Measurements from ENCODE around the gene ADCY5. TPM values are rescaled to one million over a fixed set of nuclear protein-coding genes. Genes with fewer than 3 reads are reported as not detected.

ADCY5 gene
- total and polyA plus RNA-seq, 5 donors from 2014 or later: 0.08 to 0.15 TPM; not detected in 3

- Histone ChIP-seq H3K9me3 (ENCODE audit: control insufficient read depth in 2 of 2, low read length in 2 of 2) (no peaks in the 10 kb centered on the region), H3K27me3 (ENCODE audit: control insufficient read depth, insufficient read depth, low read length) (no peaks in the 10 kb centered on the region), H3K36me3 (ENCODE audit: control insufficient read depth, insufficient read depth, low read length) (no peaks in the 10 kb centered on the region), H3K27ac (ENCODE audit: insufficient read depth, low read length, poor library complexity, severe bottlenecking) (no peak overlapping the region), H3K4me3 (ENCODE audit: low read depth, low read length) (no peak overlapping the region), H3K4me1 (ENCODE audit: control insufficient read depth, insufficient read depth, low read length, poor library complexity, severe bottlenecking) (no peaks in the 10 kb centered on the region)
- DNase-seq (no peak), ATAC-seq (ENCODE audit: low read depth in 2 of 2) (no peak)
- no peak overlapping the region for H3K27ac Mint-ChIP-seq
- H3K9me3 Mint-ChIP-seq: peaks cover 0 to 2% (median 0%) of the 10 kb centered on the region in 7 donors
- no peak overlapping the region for H3K4me3 Mint-ChIP-seq
- no peaks in the 10 kb centered on the region for H3K4me1 Mint-ChIP-seq
- no peaks in the 10 kb centered on the region for H3K36me3 Mint-ChIP-seq
- H3K27me3 Mint-ChIP-seq: peaks cover 11% of the 10 kb centered on the region
These were observed 46.9 kb downstream of the ADCY5 start for GRCh38 chr3:123401836-123402530.

- Mint-ChIP-seq H3K9me3 (peaks cover 0 to 2% (median 0%) of the 10 kb centered on the region in 7 donors), H3K4me1 (no peaks in the 10 kb centered on the region), H3K27me3 (peaks cover 19% of the 10 kb centered on the region), H3K27ac (no peak overlapping the region), H3K4me3 (no peak overlapping the region), H3K36me3 (no peaks in the 10 kb centered on the region)
- no peak for DNase-seq
- Histone ChIP-seq H3K4me3 (ENCODE audit: low read depth, low read length) (no peak overlapping the region), H3K9me3 (ENCODE audit: control insufficient read depth in 2 of 2, low read length in 2 of 2) (no peaks in the 10 kb centered on the region), H3K4me1 (ENCODE audit: control insufficient read depth, insufficient read depth, low read length, poor library complexity, severe bottlenecking) (no peaks in the 10 kb centered on the region), H3K27ac (ENCODE audit: insufficient read depth, low read length, poor library complexity, severe bottlenecking) (no peak overlapping the region), H3K27me3 (ENCODE audit: control insufficient read depth, insufficient read depth, low read length) (no peaks in the 10 kb centered on the region), H3K36me3 (ENCODE audit: control insufficient read depth, insufficient read depth, low read length) (no peaks in the 10 kb centered on the region)
- no peak for ATAC-seq (ENCODE audit: low read depth in 2 of 2)
These were observed 48.7 kb downstream of the ADCY5 start for GRCh38 chr3:123400169-123400568.

- peaks cover 0 to 2% (median 0%) of the 10 kb centered on the region in 7 donors for H3K9me3 Mint-ChIP-seq
- H3K4me3 Mint-ChIP-seq: no peak overlapping the region
- Histone ChIP-seq H3K27ac (ENCODE audit: insufficient read depth, low read length, poor library complexity, severe bottlenecking) (no peak overlapping the region), H3K36me3 (ENCODE audit: control insufficient read depth, insufficient read depth, low read length) (no peaks in the 10 kb centered on the region), H3K27me3 (ENCODE audit: control insufficient read depth, insufficient read depth, low read length) (no peaks in the 10 kb centered on the region), H3K9me3 (ENCODE audit: control insufficient read depth in 2 of 2, low read length in 2 of 2) (no peaks in the 10 kb centered on the region), H3K4me3 (ENCODE audit: low read depth, low read length) (no peak overlapping the region), H3K4me1 (ENCODE audit: control insufficient read depth, insufficient read depth, low read length, poor library complexity, severe bottlenecking) (no peaks in the 10 kb centered on the region)
- ATAC-seq (ENCODE audit: low read depth in 2 of 2) (no peak), DNase-seq (no peak)
- no peaks in the 10 kb centered on the region for H3K36me3 Mint-ChIP-seq
- no peaks in the 10 kb centered on the region for H3K4me1 Mint-ChIP-seq
- H3K27me3 Mint-ChIP-seq: peaks cover 23% of the 10 kb centered on the region
- no peak overlapping the region for H3K27ac Mint-ChIP-seq
These were observed 49.2 kb downstream of the ADCY5 start for GRCh38 chr3:123399653-123400052.

- no peak overlapping the region for H3K27ac Mint-ChIP-seq
- H3K27me3 ChIP-seq (ENCODE audit: control insufficient read depth, insufficient read depth, low read length): no peaks in the 10 kb centered on the region
- H3K4me3 Mint-ChIP-seq: no peak overlapping the region
- H3K27ac ChIP-seq (ENCODE audit: insufficient read depth, low read length, poor library complexity, severe bottlenecking): no peak overlapping the region
- H3K4me1 ChIP-seq (ENCODE audit: control insufficient read depth, insufficient read depth, low read length, poor library complexity, severe bottlenecking): no peaks in the 10 kb centered on the region
- DNase-seq (no peak), ATAC-seq (ENCODE audit: low read depth in 2 of 2) (no peak)
- no peaks in the 10 kb centered on the region for H3K4me1 Mint-ChIP-seq
- no peaks in the 10 kb centered on the region for H3K9me3 ChIP-seq (ENCODE audit: control insufficient read depth in 2 of 2, low read length in 2 of 2)
- H3K27me3 Mint-ChIP-seq: peaks cover 22% of the 10 kb centered on the region
- H3K36me3 ChIP-seq (ENCODE audit: control insufficient read depth, insufficient read depth, low read length): no peaks in the 10 kb centered on the region
- no peak overlapping the region for H3K4me3 ChIP-seq (ENCODE audit: low read depth, low read length)
- no peaks in the 10 kb centered on the region for H3K36me3 Mint-ChIP-seq
- peaks cover 0 to 2% (median 0%) of the 10 kb centered on the region in 7 donors for H3K9me3 Mint-ChIP-seq
These were observed 50.7 kb downstream of the ADCY5 start for GRCh38 chr3:123397921-123398785.

- no peaks in the 10 kb centered on the region for H3K4me1 Mint-ChIP-seq
- Histone ChIP-seq H3K27ac (ENCODE audit: insufficient read depth, low read length, poor library complexity, severe bottlenecking) (no peak overlapping the region), H3K9me3 (ENCODE audit: control insufficient read depth in 2 of 2, low read length in 2 of 2) (no peaks in the 10 kb centered on the region), H3K4me3 (ENCODE audit: low read depth, low read length) (no peak overlapping the region), H3K36me3 (ENCODE audit: control insufficient read depth, insufficient read depth, low read length) (no peaks in the 10 kb centered on the region), H3K27me3 (ENCODE audit: control insufficient read depth, insufficient read depth, low read length) (no peaks in the 10 kb centered on the region), H3K4me1 (ENCODE audit: control insufficient read depth, insufficient read depth, low read length, poor library complexity, severe bottlenecking) (no peaks in the 10 kb centered on the region)
- H3K27me3 Mint-ChIP-seq: peaks cover 22% of the 10 kb centered on the region
- H3K9me3 Mint-ChIP-seq: peaks cover 0 to 2% (median 0%) of the 10 kb centered on the region in 7 donors
- H3K36me3 Mint-ChIP-seq: no peaks in the 10 kb centered on the region
- H3K27ac Mint-ChIP-seq: no peak overlapping the region
- no peak overlapping the region for H3K4me3 Mint-ChIP-seq
- no peak for DNase-seq
- ATAC-seq (ENCODE audit: low read depth in 2 of 2): no peak
These were observed 51.8 kb downstream of the ADCY5 start for GRCh38 chr3:123397050-123397590.

- no peaks in the 10 kb centered on the region for H3K4me1 Mint-ChIP-seq
- no peak overlapping the region for H3K4me3 Mint-ChIP-seq
- H3K9me3 Mint-ChIP-seq: peaks cover 0 to 2% (median 0%) of the 10 kb centered on the region in 7 donors
- H3K9me3 ChIP-seq (ENCODE audit: control insufficient read depth in 2 of 2, low read length in 2 of 2): no peaks in the 10 kb centered on the region
- no peak overlapping the region for H3K27ac Mint-ChIP-seq
- no peaks in the 10 kb centered on the region for H3K27me3 ChIP-seq (ENCODE audit: control insufficient read depth, insufficient read depth, low read length)
- peaks cover 22% of the 10 kb centered on the region for H3K27me3 Mint-ChIP-seq
- no peak for ATAC-seq (ENCODE audit: low read depth in 2 of 2)
- H3K36me3 ChIP-seq (ENCODE audit: control insufficient read depth, insufficient read depth, low read length): no peaks in the 10 kb centered on the region
- DNase-seq: no peak
- H3K4me3 ChIP-seq (ENCODE audit: low read depth, low read length): no peak overlapping the region
- H3K4me1 ChIP-seq (ENCODE audit: control insufficient read depth, insufficient read depth, low read length, poor library complexity, severe bottlenecking): no peaks in the 10 kb centered on the region
- no peak overlapping the region for H3K27ac ChIP-seq (ENCODE audit: insufficient read depth, low read length, poor library complexity, severe bottlenecking)
- H3K36me3 Mint-ChIP-seq: no peaks in the 10 kb centered on the region
These were observed 52.5 kb downstream of the ADCY5 start for GRCh38 chr3:123396171-123397049.

- peaks cover 18% of the 10 kb centered on the region for H3K27me3 Mint-ChIP-seq
- H3K4me3 Mint-ChIP-seq: no peak overlapping the region
- no peaks in the 10 kb centered on the region for H3K36me3 ChIP-seq (ENCODE audit: control insufficient read depth, insufficient read depth, low read length)
- no peak overlapping the region for H3K27ac Mint-ChIP-seq
- no peaks in the 10 kb centered on the region for H3K9me3 ChIP-seq (ENCODE audit: control insufficient read depth in 2 of 2, low read length in 2 of 2)
- ATAC-seq (ENCODE audit: low read depth in 2 of 2) (no peak), DNase-seq (no peak)
- H3K9me3 Mint-ChIP-seq: peaks cover 0 to 2% (median 0%) of the 10 kb centered on the region in 7 donors
- H3K27ac ChIP-seq (ENCODE audit: insufficient read depth, low read length, poor library complexity, severe bottlenecking): no peak overlapping the region
- no peaks in the 10 kb centered on the region for H3K27me3 ChIP-seq (ENCODE audit: control insufficient read depth, insufficient read depth, low read length)
- H3K36me3 Mint-ChIP-seq: no peaks in the 10 kb centered on the region
- no peaks in the 10 kb centered on the region for H3K4me1 ChIP-seq (ENCODE audit: control insufficient read depth, insufficient read depth, low read length, poor library complexity, severe bottlenecking)
- H3K4me1 Mint-ChIP-seq: no peaks in the 10 kb centered on the region
- no peak overlapping the region for H3K4me3 ChIP-seq (ENCODE audit: low read depth, low read length)
These were observed 53.7 kb downstream of the ADCY5 start for GRCh38 chr3:123395235-123395634.
